AG10803 (cell line): ENCODE data around the gene CTRL.

Experiments used
- DNase-seq: peaks from one replicate; pipeline ENCODE4 v3.0.0; 2010; ENCODE audit warnings: low read depth
- H3K4me3 ChIP-seq: 2 replicates; pipeline ENCODE4 v1.5.1; 2011; ENCODE audit warnings: mild to moderate bottlenecking, low read length, control low read depth
- TF ChIP-seq, protein P1 (sequence below): conservative IDR thresholded peaks from 2 replicates; pipeline ENCODE4 v1.5.1; 2011; ENCODE audit warnings: mild to moderate bottlenecking, low read length, control low read depth, inconsistent platforms

CTRL gene

GRCh38 chr16:67910158-67910557 lies 21.5 kb downstream of the CTRL start:
- TF ChIP-seq, protein P1, sequence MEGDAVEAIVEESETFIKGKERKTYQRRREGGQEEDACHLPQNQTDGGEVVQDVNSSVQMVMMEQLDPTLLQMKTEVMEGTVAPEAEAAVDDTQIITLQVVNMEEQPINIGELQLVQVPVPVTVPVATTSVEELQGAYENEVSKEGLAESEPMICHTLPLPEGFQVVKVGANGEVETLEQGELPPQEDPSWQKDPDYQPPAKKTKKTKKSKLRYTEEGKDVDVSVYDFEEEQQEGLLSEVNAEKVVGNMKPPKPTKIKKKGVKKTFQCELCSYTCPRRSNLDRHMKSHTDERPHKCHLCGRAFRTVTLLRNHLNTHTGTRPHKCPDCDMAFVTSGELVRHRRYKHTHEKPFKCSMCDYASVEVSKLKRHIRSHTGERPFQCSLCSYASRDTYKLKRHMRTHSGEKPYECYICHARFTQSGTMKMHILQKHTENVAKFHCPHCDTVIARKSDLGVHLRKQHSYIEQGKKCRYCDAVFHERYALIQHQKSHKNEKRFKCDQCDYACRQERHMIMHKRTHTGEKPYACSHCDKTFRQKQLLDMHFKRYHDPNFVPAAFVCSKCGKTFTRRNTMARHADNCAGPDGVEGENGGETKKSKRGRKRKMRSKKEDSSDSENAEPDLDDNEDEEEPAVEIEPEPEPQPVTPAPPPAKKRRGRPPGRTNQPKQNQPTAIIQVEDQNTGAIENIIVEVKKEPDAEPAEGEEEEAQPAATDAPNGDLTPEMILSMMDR: 0 out of 2 replicates have a peak, but pooled peaks have one; percentile 7
- peak; percentile 84 for DNase-seq
- H3K4me3 ChIP-seq: no peak overlapping the region

- no peak overlapping the region for H3K4me3 ChIP-seq
- DNase-seq: no peak
- TF ChIP-seq, protein P1: no peak
Observed at GRCh38 chr16:67909056-67909742, 22.5 kb downstream of the CTRL start.

DNA sequence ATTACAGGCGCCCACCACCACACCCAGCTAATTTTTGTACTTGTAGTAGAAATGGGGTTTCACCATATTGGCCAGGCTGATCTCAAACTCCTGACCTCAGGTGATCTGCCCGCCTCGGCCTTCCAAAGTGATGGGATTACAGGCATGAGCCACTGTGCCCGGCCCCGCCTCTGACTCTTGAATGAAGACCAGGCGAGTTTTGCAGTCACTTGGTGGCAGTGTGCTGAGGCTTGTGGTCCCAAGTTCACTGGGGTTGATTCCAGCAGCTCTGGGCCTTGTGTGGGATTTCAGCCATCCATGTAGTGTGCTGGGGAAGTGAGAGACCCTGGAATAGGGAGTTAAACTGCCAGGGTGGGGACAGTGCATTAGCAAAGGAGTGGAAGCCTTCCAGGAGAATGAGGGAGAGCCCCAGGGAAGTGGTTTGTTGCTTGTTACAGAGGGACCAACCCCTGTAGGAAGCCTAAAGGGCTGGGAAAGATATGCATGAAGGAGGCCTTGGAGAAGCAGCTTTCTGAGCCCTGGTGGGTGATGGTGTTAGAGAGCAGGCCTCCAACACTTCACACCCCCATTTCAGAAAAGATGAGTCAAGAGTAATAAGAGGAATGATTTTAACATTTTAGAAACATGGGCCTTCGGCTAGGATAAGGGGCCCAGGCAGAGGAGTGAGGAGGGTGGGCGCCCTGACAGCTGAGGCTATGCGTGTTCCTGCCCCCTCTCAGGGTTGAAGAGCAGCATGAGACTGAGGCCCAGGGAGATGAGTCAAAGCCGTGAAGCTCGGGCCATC lies 24.1 kb downstream of the CTRL start:
- TF ChIP-seq, protein P1: no peak
- DNase-seq: no peak

GRCh38 chr16:67902831-67903230 lies 28.8 kb downstream of the CTRL start:
- no peak overlapping the region for H3K4me3 ChIP-seq
- no peak for DNase-seq
- TF ChIP-seq, protein P1: no peak

More for the DNA sequence above, 24.1 kb downstream of the CTRL start:
- no peak overlapping the region for H3K4me3 ChIP-seq

- H3K4me3 ChIP-seq: no peak overlapping the region
- TF ChIP-seq, protein P1: no peak
- DNase-seq: no peak
Observed at GRCh38 chr16:67901734-67902133, 29.9 kb downstream of the CTRL start.

GRCh38 chr16:67897231-67897630 lies 34.4 kb downstream of the CTRL start:
- no peak overlapping the region for H3K4me3 ChIP-seq
- TF ChIP-seq, protein P1: no peak
- DNase-seq: peak; percentile 51
